Measurements from ENCODE around the gene AARS1.
A peak's percentile ranks its signal among the peaks of the same experiment; 100 is the strongest.
"Not testable (repeated sequence)": the region's sequence is repeated elsewhere in the genome, so short reads cannot be mapped to it uniquely, and the experiment has no call there.

The AARS1 gene

GRCh38 chr16:70271696-70272095, 17.6 kb downstream of the AARS1 start:
- DNase-seq (ENCODE audit: low read depth): no peak

- no peak for DNase-seq (ENCODE audit: low read depth)
Measured at GRCh38 chr16:70270176-70270575, 19.1 kb downstream of the AARS1 start.

GRCh38 chr16:70269471-70269870, 19.8 kb downstream of the AARS1 start:
- no peak for DNase-seq (ENCODE audit: low read depth)

GRCh38 chr16:70267922-70268321, 21.4 kb downstream of the AARS1 start:
- not testable (repeated sequence) for DNase-seq (ENCODE audit: low read depth)

GRCh38 chr16:70267516-70267915, 21.8 kb downstream of the AARS1 start:
- DNase-seq (ENCODE audit: low read depth): no peak

- not testable (repeated sequence) for DNase-seq (ENCODE audit: low read depth)
Measured at GRCh38 chr16:70259903-70260302, 29.4 kb downstream of the AARS1 start.

GRCh38 chr16:70258946-70259345, 30.4 kb downstream of the AARS1 start:
- no peak for DNase-seq (ENCODE audit: low read depth)

GRCh38 chr16:70258065-70258464, 31.2 kb downstream of the AARS1 start:
- DNase-seq (ENCODE audit: low read depth): no peak

GRCh38 chr16:70257391-70257790, 31.9 kb downstream of the AARS1 start:
- DNase-seq (ENCODE audit: low read depth): no peak

- DNase-seq (ENCODE audit: low read depth): no peak
Measured at GRCh38 chr16:70255574-70255973, 33.7 kb downstream of the AARS1 start.

- DNase-seq (ENCODE audit: low read depth): no peak
Measured at GRCh38 chr16:70254965-70255286, 34.4 kb downstream of the AARS1 start.

GRCh38 chr16:70254180-70254964, 34.9 kb downstream of the AARS1 start:
- no peak for DNase-seq (ENCODE audit: low read depth)

- no peak for DNase-seq (ENCODE audit: low read depth)
Measured at GRCh38 chr16:70253291-70254106, 35.8 kb downstream of the AARS1 start.

- peak; percentile 20 for DNase-seq (ENCODE audit: low read depth)
Measured at GRCh38 chr16:70252355-70252988, 36.8 kb downstream of the AARS1 start.

GRCh38 chr16:70251629-70252354, 37.5 kb downstream of the AARS1 start, which contains the start of gene EXOSC6:
Gene EXOSC6 (minus strand): TSS chr16:70251940. CDS start chr16:70251900, 40 bp downstream.
- DNase-seq (ENCODE audit: low read depth): peak; percentile 88

- DNase-seq (ENCODE audit: low read depth): peak; percentile 37
Measured at GRCh38 chr16:70250748-70251628, 38.3 kb downstream of the AARS1 start.

- DNase-seq (ENCODE audit: low read depth): not testable (repeated sequence)
Measured at GRCh38 chr16:70249697-70250096, 39.6 kb downstream of the AARS1 start.

- DNase-seq (ENCODE audit: low read depth): not testable (repeated sequence)
Measured at GRCh38 chr16:70238773-70239172, 50.5 kb downstream of the AARS1 start.

- not testable (repeated sequence) for DNase-seq (ENCODE audit: low read depth)
Measured at GRCh38 chr16:70231831-70232230, 57.5 kb downstream of the AARS1 start.

- DNase-seq (ENCODE audit: low read depth): not testable (repeated sequence)
Measured at GRCh38 chr16:70226024-70226423, 63.3 kb downstream of the AARS1 start.

GRCh38 chr16:70225430-70225829, 63.9 kb downstream of the AARS1 start:
- DNase-seq (ENCODE audit: low read depth): not testable (repeated sequence)
